Measurements from ENCODE around the gene PDCD7.
"Not testable (repeated sequence)": the region's sequence is repeated elsewhere in the genome, so short reads cannot be mapped to it uniquely, and the experiment has no call there.

Gene PDCD7

DNA sequence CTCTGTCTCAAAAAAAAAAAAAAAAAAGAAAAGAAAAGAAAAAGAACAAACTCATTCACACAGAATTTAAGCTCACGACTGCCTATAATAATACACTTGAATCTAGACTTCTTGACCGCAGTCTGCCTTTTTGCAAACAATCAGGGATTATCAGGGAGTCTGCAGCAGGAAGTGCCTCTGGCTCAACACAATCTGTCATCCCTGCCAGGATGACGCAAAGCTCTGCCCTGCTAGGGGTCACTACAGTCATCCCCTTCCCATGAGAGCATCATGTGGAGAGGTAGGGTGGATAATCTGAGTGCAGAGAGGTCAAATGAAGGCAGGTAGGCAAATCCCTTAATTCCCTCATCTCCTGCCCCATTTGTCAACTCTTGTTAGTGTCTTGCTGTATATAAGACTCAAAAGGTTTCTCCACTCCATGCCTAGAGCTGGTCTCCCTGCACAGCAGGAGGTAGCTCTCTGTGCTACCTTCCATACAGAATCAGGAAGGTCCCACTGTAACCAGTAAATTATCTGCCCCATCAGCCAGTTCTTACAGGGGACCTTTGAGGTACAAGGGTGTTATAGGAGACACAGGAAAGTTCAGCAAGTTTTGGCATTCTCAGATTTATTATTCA, 22.8 kb downstream of the PDCD7 start:
- Histone ChIP-seq H3K36me3 (ENCODE audit: control insufficient read depth, insufficient read depth, low read length) (no peaks in the 10 kb centered on the region), H3K9me3 (ENCODE audit: control insufficient read depth, low read length) (no peaks in the 10 kb centered on the region), H3K9ac (ENCODE audit: low read length) (no peak overlapping the region), H3K4me3 (ENCODE audit: low read length) (no peak overlapping the region), H3K4me1 (ENCODE audit: control insufficient read depth, insufficient read depth, low read length) (no peaks in the 10 kb centered on the region), H3K27me3 (ENCODE audit: control insufficient read depth, insufficient read depth, low read length) (no peaks in the 10 kb centered on the region)

DNA sequence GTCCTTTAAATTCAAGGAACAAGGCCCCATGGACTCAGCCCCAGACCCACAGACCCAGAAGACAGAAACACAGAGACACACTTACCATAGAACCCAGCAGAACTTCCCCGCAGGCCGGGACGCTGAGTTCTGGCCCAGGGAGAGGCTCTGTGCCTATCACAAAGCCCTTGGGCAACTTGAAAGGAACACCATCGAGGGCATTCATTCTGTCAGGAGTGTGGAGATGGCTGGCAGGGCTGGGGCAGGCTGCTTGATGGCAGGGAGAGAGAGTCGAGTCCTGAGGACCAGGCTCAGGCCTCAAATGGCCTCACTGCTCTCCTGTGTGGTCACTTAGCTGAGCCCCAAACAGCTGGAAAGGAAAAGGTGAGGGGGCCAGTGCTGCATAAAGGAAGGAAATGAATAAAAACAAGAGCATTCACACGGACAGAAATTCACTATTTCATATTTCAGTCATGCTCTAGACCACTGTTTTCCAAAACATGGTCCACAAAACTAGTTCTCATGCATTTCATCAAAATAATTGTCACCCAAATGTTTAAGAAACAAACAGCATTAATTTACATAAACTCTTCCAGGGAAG, 27.5 kb downstream of the PDCD7 start:
- no peak overlapping the region for H3K4me3 ChIP-seq (ENCODE audit: low read length)
- H3K9me3 ChIP-seq (ENCODE audit: control insufficient read depth, low read length), result no peaks in the 10 kb centered on the region
- no peak overlapping the region for H3K9ac ChIP-seq (ENCODE audit: low read length)
- H3K4me1 ChIP-seq (ENCODE audit: control insufficient read depth, insufficient read depth, low read length), result no peaks in the 10 kb centered on the region
- no peaks in the 10 kb centered on the region for H3K36me3 ChIP-seq (ENCODE audit: control insufficient read depth, insufficient read depth, low read length)
- no peaks in the 10 kb centered on the region for H3K27me3 ChIP-seq (ENCODE audit: control insufficient read depth, insufficient read depth, low read length)

- H3K4me3 ChIP-seq (ENCODE audit: low read length), result no peak overlapping the region
- H3K9me3 ChIP-seq (ENCODE audit: control insufficient read depth, low read length), result no peaks in the 10 kb centered on the region
- H3K27me3 ChIP-seq (ENCODE audit: control insufficient read depth, insufficient read depth, low read length), result no peaks in the 10 kb centered on the region
- no peak overlapping the region for H3K9ac ChIP-seq (ENCODE audit: low read length)
- no peaks in the 10 kb centered on the region for H3K4me1 ChIP-seq (ENCODE audit: control insufficient read depth, insufficient read depth, low read length)
- H3K36me3 ChIP-seq (ENCODE audit: control insufficient read depth, insufficient read depth, low read length), result no peaks in the 10 kb centered on the region
Measured at GRCh38 chr15:65105038-65105437, 28.6 kb downstream of the PDCD7 start.

DNA sequence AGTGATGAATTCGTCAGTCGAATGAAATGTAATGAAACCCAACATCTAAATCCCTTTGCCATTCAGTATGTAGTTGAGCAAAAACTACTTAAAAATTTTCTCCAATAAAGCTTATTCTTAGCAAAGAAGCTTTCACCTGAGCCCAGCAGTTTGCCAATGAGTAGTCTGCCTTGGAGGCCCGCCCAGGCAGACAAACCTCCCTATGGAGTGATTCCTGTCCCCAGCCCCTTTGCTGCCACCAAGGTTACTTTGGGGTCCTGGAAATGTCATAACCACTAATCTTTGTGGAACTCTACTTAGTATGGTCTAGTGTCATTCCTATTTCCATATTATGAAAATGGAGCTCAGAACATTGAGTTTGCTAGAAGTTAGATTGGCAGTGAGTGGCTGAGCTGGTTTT, 30.7 kb downstream of the PDCD7 start:
- H3K36me3 ChIP-seq (ENCODE audit: control insufficient read depth, insufficient read depth, low read length), result no peaks in the 10 kb centered on the region
- H3K4me1 ChIP-seq (ENCODE audit: control insufficient read depth, insufficient read depth, low read length), result no peaks in the 10 kb centered on the region
- no peak overlapping the region for H3K4me3 ChIP-seq (ENCODE audit: low read length)
- no peaks in the 10 kb centered on the region for H3K9me3 ChIP-seq (ENCODE audit: control insufficient read depth, low read length)
- H3K27me3 ChIP-seq (ENCODE audit: control insufficient read depth, insufficient read depth, low read length), result no peaks in the 10 kb centered on the region
- H3K9ac ChIP-seq (ENCODE audit: low read length), result no peak overlapping the region

DNA sequence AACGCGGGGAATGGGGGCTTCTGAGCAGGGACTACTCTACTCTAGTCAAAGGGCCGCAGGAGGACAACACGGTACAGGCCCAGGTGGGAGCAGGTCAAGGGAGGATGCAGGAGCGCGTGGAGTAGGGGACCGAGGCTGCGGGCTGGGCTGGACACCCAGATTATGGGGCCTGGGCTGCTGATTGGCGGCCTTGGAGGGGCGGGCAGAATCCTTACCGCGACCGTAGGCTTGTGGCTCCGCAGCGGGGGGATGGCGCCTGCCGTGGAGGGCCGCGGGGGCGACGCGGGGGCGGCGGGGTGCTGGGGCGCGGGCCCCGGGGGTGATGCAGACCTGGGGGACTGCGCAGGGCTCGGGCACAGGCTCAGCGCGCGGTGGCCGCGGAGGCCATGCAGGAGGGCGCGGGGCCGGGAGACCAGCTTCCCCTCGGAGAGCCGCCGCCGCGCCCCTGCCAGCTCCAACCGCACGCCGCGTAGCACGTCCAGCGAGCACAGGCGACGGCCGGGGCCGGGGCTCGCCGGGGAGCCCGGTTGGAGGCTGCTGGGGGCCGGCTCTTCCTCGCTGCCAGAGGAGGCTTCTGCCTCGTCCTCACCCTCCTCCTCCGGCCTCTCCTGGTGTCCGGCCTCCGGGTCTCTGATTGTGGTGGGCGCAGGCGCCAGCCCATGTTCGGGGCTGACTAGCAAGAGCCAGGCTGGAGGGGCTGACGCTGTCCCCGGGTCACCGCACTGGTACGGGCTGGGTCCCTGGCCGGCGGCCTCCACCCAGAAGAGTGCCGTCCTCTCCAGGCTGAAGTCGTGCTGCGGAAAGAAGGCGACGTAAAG, 31.5 kb downstream of the PDCD7 start:
- Histone ChIP-seq H3K9ac (ENCODE audit: low read length) (no peak overlapping the region), H3K4me1 (ENCODE audit: control insufficient read depth, insufficient read depth, low read length) (no peaks in the 10 kb centered on the region), H3K4me3 (ENCODE audit: low read length) (no peak overlapping the region), H3K27me3 (ENCODE audit: control insufficient read depth, insufficient read depth, low read length) (no peaks in the 10 kb centered on the region), H3K36me3 (ENCODE audit: control insufficient read depth, insufficient read depth, low read length) (no peaks in the 10 kb centered on the region), H3K9me3 (ENCODE audit: control insufficient read depth, low read length) (no peaks in the 10 kb centered on the region)

DNA sequence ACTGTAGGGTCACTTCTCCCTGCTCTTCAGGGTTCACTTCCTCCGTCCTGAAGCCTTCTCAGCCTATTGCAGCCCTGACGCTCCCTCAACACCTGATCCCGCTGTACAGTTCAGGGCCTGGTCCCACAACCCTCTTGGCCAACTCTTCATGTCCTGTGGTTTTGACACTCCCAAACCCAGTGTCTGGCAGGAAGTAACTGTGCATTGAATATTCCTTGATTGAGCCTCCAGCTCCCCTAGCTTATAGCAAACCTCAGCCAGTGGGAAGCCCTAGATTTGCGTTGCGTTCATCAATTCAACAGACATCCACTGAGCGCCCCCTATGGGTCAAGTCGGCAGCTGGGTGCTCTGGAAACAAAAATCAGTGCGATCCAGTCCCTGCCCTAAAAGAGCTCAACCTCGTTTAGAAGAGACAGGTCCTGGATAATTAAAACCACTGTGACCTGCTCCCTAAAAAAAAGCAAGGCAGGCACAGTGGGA, 32.2 kb downstream of the PDCD7 start:
- H3K27me3 ChIP-seq (ENCODE audit: control insufficient read depth, insufficient read depth, low read length), result no peaks in the 10 kb centered on the region
- no peaks in the 10 kb centered on the region for H3K36me3 ChIP-seq (ENCODE audit: control insufficient read depth, insufficient read depth, low read length)
- no peak overlapping the region for H3K9ac ChIP-seq (ENCODE audit: low read length)
- no peaks in the 10 kb centered on the region for H3K9me3 ChIP-seq (ENCODE audit: control insufficient read depth, low read length)
- no peaks in the 10 kb centered on the region for H3K4me1 ChIP-seq (ENCODE audit: control insufficient read depth, insufficient read depth, low read length)
- no peak overlapping the region for H3K4me3 ChIP-seq (ENCODE audit: low read length)

DNA sequence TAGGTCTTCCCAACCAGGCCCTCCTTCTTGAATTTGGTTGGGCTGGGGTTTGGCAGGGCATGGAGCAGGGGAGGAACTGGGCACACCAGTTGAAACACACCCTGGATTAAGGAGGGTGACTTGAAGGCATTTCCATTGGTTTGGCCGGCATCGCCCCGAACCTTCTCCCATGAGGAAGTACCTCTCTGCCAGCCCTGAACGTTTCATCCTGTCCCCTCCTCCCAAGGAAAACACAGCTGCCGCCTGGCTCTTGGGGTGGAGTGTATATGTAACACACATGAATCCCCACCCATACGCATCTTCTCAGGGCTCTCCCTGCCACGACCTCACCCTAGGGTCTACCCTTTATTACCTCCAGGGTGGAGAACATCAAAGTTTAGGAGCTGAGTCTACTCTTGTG, 33.2 kb downstream of the PDCD7 start:
- Histone ChIP-seq H3K27me3 (ENCODE audit: control insufficient read depth, insufficient read depth, low read length) (no peaks in the 10 kb centered on the region), H3K9ac (ENCODE audit: low read length) (no peak overlapping the region), H3K4me3 (ENCODE audit: low read length) (no peak overlapping the region), H3K4me1 (ENCODE audit: control insufficient read depth, insufficient read depth, low read length) (no peaks in the 10 kb centered on the region), H3K36me3 (ENCODE audit: control insufficient read depth, insufficient read depth, low read length) (no peaks in the 10 kb centered on the region), H3K9me3 (ENCODE audit: control insufficient read depth, low read length) (no peaks in the 10 kb centered on the region)

DNA sequence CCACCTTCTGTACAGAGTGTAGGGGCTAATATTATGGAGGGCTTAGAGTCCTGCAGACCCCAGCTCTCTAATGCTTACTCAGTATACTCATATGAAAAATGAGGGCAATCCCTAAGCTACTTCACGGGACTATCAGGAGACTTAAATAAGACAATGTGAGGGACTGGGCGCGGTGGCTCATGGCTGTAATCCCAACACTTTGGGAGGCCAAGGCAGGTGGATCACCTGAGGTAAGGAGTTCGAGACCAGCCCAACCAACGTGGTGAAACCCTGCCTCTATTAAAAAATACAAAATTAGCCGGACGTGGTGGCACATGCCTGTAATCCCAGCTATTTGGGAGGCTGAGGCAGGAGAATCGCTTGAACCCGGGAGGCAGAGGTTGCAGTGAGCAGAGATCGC, 33.8 kb downstream of the PDCD7 start:
- H3K4me3 ChIP-seq (ENCODE audit: low read length); H3K36me3 ChIP-seq (ENCODE audit: control insufficient read depth, insufficient read depth, low read length); H3K4me1 ChIP-seq (ENCODE audit: control insufficient read depth, insufficient read depth, low read length); H3K27me3 ChIP-seq (ENCODE audit: control insufficient read depth, insufficient read depth, low read length); H3K9ac ChIP-seq (ENCODE audit: low read length); H3K9me3 ChIP-seq (ENCODE audit: control insufficient read depth, low read length): not testable (repeated sequence)

GRCh38 chr15:65099336-65099735, 34.3 kb downstream of the PDCD7 start:
- no peaks in the 10 kb centered on the region for H3K9me3 ChIP-seq (ENCODE audit: control insufficient read depth, low read length)
- no peaks in the 10 kb centered on the region for H3K4me1 ChIP-seq (ENCODE audit: control insufficient read depth, insufficient read depth, low read length)
- H3K27me3 ChIP-seq (ENCODE audit: control insufficient read depth, insufficient read depth, low read length), result no peaks in the 10 kb centered on the region
- no peak overlapping the region for H3K4me3 ChIP-seq (ENCODE audit: low read length)
- H3K9ac ChIP-seq (ENCODE audit: low read length), result no peak overlapping the region
- no peaks in the 10 kb centered on the region for H3K36me3 ChIP-seq (ENCODE audit: control insufficient read depth, insufficient read depth, low read length)

GRCh38 chr15:65097651-65098263, 35.9 kb downstream of the PDCD7 start:
- no peaks in the 10 kb centered on the region for H3K4me1 ChIP-seq (ENCODE audit: control insufficient read depth, insufficient read depth, low read length)
- no peaks in the 10 kb centered on the region for H3K36me3 ChIP-seq (ENCODE audit: control insufficient read depth, insufficient read depth, low read length)
- H3K9me3 ChIP-seq (ENCODE audit: control insufficient read depth, low read length), result no peaks in the 10 kb centered on the region
- no peaks in the 10 kb centered on the region for H3K27me3 ChIP-seq (ENCODE audit: control insufficient read depth, insufficient read depth, low read length)
- no peak overlapping the region for H3K4me3 ChIP-seq (ENCODE audit: low read length)
- H3K9ac ChIP-seq (ENCODE audit: low read length), result no peak overlapping the region

- Histone ChIP-seq H3K36me3 (ENCODE audit: control insufficient read depth, insufficient read depth, low read length) (no peaks in the 10 kb centered on the region), H3K9ac (ENCODE audit: low read length) (no peak overlapping the region), H3K27me3 (ENCODE audit: control insufficient read depth, insufficient read depth, low read length) (no peaks in the 10 kb centered on the region), H3K4me3 (ENCODE audit: low read length) (no peak overlapping the region), H3K9me3 (ENCODE audit: control insufficient read depth, low read length) (no peaks in the 10 kb centered on the region), H3K4me1 (ENCODE audit: control insufficient read depth, insufficient read depth, low read length) (no peaks in the 10 kb centered on the region)
Measured at GRCh38 chr15:65096481-65097385, 36.9 kb downstream of the PDCD7 start.

Measured in mucosa of stomach (tissue), 1 donor.